ENCODE results near the gene UTS2R. TPM values are rescaled to one million over a fixed set of nuclear protein-coding genes. Genes with fewer than 3 reads are reported as not detected.
"Not testable (repeated sequence)": the region's sequence is repeated elsewhere in the genome, so short reads cannot be mapped to it uniquely, and the experiment has no call there.

The UTS2R gene
- total RNA-seq, 1 donor from 2014 or later = 0.16 TPM

DNA sequence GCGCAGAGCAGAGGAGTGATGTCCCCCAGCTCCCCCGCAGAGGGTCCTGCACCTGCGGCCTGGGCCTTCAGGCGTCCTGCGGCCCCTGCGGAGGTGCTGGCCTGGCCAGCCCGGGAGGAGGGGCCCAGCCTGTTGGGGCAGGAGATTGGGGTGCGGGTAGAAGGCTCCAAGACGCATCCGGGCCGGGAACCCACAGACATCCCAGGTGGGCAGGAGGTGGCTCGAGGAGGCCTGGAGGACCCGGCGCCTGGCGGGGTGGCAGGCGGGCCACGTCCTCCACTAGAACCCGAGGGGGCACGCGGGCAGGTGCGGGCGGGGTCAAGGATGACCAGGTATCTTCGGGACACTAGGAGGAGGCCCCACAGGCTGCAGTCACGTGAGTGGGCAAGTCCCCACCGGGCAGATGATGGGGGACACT, 37.4 kb upstream of the UTS2R start:
- intact Hi-C loops (cut with micrococcal nuclease) = no loop called here

DNA sequence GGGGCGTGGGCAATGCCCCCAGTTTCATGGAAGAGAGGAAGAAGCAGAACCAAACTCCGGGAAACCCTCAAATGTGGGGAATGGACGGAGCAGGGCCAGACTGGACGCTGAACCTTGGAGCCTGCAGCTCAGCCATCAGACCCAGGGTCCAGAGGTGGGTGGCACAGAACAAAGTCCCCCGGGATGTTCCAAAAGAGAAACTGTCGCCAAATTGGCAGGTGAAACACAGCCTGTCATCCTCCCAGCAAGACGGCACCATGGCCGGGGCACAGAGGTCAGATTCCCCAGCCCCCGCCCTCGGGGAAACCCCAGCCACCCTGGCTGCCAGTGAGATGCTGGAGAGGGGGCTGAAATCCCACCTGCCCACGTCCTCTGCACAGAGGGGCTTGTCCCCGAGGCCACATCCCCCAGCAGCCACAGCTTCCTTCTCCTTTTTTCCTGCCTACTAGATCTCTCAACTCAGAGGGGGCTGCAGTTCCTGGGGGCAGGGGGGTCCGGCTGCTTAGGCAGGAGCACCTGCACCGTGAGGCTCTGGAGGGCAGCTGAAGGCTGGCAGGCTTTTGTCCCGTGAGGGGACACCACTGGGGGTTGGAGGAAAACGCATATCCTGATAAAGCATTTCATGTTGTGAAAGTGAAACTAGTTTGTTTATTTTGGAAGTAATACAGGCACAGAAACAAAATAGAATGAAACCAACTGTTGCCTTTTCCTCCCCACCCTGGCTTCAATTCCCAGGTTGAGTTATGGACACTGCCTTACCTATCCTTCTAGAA, 36.8 kb upstream of the UTS2R start:
- intact Hi-C loops (cut with micrococcal nuclease) = no loop called here

DNA sequence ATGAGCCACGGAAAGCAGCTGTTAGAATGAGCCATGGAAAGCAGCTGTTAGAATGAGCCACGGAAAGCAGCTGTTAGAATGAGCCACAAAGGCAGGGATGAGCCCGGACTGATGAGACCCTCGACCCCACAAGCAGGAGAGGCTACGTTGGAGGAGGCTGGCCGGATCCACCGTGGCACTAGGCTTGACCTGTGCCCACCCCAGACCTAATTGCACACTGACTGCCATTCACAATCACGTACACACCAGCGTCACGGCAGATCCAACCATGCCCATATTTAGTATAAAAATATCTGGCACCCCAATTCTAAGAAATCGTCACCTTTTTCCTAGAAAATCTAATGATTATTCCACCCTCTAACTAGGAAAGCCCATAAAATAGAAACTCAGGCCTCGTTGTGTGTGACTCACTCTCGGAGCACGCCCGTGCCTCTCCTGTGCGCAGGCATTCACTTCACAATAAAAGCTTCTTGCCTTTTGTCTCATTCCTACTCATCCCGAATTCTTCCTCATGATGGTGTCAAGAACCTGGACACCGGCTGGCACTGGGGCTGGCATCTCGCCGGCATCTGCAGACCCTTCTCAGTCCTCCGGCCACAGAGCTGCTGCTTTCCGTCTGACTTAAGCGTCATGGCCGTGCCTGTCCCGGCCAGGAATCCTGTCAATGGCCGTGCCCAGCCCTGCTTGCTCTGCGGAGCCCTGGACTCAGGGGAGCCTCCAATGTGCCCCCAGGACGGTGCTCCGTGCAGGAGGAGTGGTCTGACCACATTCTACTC, 32.5 kb upstream of the UTS2R start:
- intact Hi-C loops (cut with micrococcal nuclease) = no loop called here

DNA sequence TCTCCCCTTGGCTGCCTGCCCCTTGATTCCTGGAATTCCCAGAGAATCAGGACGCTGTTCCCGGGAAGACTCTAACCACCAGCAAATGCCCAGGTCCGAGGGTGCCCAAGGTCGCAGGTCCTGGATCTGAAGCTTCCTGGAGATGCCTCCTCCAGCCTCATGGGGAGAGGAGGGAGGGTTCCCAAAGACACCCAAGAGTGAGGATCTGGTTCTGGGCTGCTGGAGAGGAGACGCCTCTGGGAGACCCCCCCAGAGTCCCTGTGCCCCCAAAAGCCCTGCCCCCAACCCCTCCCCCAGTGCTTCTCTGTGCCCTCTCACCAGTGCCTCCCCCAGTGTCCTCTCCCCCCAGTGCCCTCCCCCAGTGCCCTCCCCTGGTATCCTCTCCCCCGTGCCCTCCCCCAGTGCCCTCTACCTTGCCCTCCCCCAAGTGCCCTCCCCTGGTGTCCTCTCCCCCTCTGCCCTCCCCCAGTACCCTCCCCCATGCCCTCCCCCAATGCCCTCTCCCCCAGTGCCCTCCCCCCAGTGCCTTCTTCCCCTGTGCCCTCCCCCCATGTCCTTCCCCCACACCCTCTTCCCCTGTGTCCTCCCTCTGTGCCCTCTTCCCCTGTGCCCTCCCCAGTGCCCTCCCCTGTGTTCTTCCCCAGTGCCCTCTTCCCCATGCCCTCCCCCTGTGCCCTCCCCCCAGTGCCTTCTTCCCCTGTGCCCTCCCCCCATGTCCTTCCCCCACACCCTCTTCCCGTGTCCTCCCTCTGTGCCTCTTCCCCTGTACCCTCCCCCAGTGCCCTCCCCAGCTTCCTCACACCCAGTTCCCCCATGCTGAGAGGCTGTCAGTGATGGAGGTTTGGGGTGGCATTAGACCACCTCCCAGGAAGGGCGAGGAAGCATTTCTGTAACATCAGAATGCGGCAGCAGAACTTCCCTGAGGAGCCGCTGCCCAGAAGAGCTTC, 31.7 kb upstream of the UTS2R start:
- intact Hi-C loops (cut with micrococcal nuclease) = no loop called here

DNA sequence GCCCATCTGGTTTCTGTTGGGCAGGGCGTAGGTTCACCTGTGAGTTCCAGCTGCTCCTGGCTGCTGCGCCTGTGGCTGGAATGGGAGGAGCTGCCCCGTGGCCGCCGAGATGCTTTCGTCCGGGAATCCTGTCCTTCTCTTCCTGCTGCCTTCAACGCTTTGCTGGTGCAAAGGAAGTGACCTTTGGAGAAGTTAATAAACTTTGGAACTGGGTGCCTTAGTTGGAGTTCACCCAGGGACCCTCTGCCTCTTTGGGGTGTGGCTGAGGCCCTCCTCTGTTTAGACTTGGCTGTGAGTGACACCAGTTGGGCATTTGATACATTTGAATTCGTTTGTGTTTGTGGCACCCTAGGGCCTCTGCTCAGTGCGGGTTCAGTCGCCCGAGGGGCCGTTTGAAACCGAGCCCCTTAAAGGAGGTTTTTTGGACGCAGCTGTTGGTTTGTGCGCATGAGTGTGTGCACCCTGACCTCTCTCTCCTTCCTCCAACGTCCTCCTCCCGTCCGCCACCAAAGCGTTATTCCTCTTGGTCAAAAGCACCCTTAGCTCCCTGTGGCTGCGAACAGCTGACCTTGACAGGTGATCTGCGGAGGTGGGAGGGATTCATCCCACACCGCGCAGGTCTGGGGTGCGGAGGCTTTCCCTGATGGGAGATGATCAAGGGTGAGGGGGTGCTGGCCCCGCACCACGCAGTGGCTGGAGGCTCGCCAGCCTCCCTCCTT, 29.0 kb upstream of the UTS2R start:
- intact Hi-C loops (cut with micrococcal nuclease) = no loop called here

DNA sequence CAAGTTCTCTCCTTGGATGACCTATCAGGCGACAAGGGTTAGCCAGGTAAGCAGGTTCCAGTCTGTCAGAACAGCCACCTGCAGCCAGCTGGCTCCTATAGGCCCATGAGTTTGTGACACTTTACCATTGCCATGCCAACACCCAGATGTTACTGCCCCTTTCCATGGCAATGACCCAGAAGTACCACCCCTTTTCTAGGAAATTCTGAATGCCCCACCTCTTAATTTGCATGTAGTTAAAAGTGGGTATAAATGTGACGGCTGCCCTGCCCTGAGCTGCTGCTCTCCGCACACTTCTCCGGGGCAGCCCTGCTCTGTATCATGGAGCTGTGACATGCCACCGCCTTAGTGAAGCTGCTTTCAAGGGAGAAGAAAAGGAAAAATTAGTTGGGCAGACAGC, 28.0 kb upstream of the UTS2R start:
- intact Hi-C loops (cut with micrococcal nuclease) = no loop called here

DNA sequence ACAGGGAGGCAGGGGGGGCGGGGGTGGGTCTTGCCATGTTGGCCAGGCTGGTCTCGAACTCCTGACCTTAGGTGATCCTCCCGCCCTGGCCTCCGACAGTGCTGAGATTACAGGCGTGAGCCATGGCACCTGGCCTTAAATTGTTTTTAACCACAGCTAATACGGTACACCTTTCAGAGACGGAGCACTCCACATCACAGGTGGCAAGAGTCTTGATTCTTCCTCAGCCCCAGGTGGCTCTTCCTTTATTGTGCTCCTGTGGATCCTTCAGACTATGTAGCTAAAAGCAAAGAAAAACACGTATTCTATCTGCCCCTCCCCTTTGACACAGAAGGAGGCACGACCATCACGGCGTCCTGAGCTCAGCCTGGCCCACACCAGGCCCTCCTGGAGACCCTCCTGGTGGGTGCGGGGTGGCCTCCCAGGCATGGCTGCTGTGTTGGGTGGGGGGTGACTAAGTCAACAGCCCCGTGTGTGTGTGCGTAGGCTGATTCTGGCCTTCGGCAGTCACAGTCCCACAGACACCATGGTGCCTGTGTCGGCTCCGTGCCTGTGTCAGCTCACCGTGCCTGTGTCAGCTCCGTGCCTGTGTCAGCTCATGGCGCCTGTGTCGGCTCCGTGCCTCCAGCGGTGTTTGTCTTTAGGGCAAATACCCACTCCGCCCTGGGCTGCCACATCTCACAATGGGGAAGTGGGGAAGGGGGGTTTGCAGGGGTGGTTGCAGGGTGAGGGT, 27.2 kb upstream of the UTS2R start:
- intact Hi-C loops (cut with micrococcal nuclease) = no loop called here

DNA sequence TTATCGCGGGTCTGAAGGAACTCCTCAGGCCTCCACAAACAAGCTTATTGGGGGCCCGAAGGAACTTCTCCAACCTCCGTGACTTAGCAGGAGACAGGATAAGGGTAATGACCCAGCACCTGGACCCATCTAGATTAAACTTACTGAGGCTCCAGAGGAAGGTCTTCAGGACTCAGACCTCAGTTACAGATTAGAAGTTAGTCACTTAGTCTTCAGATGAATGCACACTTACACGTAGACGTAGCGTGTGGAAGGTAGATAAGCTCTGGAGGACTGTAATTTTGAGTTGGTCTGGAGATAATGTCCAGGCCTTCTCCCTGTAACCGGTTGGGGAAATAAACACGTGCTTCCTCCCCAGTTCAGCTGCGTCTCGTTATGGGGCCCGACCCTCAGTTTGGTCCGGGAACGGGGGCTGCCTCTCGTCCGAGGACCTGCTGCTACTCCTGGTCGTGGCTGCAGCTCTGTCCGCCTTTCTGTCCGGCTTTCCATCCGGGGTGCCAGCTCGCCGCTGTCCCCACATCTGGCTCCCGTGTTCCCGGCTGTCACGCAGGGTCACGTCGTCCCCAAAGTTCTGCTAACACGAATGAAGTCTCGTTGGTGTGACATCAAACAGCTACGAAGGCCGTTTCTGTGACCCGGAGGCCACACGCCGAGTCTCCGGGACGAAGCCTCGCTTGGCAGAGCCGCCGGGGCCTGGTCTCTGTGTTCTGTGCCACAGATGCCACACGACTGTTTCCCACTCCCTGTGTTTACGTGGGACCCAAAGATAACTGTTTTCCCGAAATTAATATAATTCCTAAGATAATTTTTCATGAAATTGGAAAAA, 26.2 kb upstream of the UTS2R start:
- intact Hi-C loops (cut with micrococcal nuclease) = no loop called here

DNA sequence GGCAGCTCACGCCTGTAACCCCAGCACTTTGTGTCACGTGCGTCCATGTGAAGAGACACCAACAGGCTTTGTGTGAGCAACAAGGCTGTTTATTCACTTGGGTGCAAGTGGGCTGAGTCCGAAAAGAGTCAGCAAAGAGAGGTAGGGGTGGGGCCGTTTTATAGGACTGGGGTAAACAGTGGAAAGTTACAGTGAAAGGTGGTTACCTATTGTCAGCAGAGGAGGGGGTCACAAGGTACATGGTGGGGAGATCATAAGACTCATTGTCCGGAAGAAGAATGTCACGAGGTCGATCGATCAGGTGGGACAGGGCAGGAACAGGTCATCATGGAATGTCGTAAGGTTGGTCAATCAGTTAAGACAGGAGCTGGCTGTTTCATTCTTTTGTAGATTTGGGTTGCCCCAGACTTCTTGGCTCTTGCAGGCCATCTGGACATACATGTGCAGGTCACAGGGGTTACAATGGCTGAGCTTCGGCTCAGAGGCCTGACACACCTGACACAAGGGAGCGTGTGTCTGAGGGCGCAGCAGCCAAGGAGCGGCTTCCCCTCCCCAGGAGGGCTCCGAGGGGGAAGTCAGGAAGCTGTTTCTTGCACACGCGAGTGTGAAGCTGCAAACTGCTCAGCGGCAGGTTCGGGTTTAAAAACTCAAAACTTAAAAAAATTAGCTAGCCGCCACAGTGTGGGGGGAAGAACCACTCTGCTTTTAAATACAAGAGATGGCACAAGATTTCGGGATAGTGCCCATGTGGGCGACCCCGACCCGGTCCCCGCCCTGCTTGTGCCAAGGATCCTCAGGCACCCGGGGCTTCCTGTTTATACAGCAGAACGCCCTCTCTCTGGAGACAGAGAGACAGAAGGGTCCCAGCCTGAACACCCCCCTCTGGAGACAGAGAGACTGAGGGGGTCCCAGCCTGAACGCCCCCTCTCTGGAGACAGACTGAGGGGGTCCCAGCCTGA, 24.9 kb upstream of the UTS2R start:
- intact Hi-C loops (cut with micrococcal nuclease) = no loop called here

DNA sequence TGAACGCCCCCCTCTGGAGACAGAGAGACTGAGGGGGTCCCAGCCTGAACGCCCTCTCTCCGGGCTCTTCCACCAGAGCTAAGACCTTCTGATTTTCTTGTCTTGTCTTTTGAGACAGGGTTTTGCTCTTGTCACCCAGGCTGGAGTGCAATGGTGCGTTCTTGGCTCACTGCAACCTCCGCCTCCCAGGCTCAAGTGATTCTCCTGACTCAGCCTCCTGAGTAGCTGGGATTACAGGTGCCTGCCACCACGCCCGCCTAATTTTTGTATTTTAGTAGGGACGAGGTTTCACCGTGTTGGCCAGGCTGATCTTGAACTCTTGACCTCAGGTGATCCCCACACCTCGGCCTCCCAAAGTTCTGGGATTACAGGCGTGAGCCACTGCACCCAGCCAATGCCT, 23.6 kb upstream of the UTS2R start:
- intact Hi-C loops (cut with micrococcal nuclease) = not testable (repeated sequence)

DNA sequence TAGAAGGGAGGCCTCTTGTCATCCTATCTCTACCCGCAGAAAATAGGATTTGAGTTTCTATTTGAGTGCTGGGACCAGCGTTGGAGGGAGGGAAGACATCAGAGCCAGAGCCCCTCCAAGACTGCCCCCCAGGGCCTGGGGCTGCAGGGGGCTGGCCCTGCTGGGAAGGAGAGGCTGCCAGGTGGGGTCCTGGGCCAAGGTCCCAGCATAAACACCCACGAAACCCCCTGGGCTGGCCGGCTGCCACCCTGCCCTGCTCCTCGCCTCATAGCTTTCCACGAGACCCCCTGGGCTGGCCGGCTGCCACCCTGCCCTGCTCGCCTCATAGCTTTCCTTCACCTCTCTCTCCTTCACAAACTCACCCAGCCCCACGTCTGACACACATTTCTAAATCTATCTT, 23.1 kb upstream of the UTS2R start:
- intact Hi-C loops (cut with micrococcal nuclease) = no loop called here

DNA sequence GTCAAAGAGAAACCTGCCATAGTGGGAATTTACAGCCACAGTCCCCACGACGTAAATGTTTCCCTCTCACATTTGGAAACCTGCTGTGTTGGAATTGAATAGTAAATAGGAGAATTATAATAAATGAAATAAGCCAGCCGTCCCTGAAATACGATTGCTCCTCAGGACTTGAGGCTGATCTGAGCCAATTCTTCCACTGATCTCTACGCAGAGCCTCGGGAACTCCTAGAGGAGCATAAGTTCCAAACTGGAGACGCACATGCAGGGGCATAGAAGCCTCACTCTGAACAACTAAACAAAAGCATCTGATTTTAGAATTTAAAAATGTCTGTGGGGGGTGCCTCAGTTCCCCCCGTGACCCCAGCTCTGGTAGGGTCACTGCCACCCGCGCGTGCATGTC, 22.7 kb upstream of the UTS2R start:
- intact Hi-C loops (cut with micrococcal nuclease) = no loop called here

DNA sequence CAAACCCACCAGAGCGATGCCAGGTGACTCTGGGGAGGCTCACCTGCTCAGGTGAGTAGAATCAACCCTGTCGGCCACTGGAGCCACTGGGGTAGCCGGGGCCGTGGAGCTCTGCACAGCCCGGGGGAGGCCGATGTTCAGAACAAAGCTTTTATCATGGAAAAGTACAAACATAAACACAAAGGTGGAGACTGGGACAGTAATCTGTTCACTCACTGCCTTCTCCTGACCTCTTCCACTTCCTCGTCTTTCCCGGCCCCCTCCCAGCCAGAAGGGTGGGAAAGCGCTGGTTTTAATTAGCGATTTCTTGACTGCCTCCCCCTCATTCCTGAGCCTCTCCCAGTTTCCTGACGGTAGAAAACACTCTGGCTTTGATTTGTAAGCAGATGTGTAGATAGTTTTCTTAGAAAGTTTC, 22.3 kb upstream of the UTS2R start:
- intact Hi-C loops (cut with micrococcal nuclease) = no loop called here

DNA sequence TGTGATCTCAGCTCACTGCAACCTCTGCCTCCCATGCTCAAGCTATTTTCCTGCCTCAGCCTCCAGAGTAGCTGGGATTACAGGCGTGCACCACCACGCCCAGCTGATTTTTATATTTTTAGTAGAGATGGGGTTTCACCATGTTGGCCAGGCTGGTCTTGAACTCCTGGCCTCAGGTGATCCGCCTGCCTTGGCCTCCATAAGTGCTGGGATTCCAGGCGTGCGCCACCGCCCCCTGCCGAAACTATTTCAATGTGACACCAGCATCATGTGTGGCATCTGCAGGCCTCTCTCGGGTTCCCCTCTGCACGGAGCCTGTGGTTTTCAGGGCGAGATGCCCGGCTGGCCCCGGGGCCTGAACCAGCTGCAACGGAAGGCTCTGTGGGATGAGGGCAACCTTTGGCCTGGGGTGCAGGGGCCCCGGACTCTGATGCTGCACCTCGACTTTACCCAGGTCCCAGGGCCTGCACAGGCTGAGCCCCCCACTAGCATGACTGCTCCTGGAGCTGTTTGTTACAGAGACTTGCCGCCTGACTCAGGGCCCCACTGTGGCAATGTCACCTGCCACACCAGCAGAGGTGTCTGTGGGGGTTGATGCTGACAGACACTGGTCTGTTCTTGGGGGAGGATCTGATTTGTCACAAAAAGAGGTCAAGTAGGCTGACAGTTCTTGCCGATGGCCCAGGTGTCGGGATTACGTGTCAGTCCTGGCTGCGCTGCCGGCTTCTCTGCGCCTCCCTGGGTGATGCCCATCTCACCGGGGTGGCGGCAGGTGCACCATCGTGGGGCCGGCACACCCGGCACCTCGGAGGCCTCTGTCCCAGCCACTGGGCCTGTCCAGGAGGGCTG, 21.2 kb upstream of the UTS2R start:
- intact Hi-C loops (cut with micrococcal nuclease) = loop anchor here (1.0 to 2.0 kb wide), 3 partner anchors 64 to 204 kb away; no protein-coding TSS in a partner anchor

DNA sequence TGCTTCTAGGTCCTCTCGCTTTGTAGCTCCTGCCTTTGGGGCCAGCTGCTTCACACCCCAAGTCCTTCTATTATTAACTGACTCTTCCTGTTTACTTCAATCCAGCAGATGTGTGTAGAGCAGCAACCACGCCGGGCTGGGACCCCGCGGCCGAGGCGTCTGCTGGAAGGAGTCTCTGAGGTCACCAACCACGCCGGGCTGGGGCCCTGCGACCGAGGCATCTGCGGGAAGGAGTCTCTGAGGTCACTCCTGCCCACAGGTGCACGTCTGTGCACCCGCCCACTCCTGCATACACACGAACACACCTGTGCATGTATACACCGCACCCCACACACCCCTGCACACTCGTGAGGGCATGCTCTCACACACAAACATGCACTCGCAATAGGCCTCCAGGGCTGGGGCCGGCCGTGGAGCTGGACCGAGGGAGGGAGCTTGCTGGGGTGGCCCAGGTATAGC, 20.3 kb upstream of the UTS2R start:
- intact Hi-C loops (cut with micrococcal nuclease) = loop anchor here (1.0 to 2.0 kb wide), 3 partner anchors 63 to 204 kb away; no protein-coding TSS in a partner anchor

DNA sequence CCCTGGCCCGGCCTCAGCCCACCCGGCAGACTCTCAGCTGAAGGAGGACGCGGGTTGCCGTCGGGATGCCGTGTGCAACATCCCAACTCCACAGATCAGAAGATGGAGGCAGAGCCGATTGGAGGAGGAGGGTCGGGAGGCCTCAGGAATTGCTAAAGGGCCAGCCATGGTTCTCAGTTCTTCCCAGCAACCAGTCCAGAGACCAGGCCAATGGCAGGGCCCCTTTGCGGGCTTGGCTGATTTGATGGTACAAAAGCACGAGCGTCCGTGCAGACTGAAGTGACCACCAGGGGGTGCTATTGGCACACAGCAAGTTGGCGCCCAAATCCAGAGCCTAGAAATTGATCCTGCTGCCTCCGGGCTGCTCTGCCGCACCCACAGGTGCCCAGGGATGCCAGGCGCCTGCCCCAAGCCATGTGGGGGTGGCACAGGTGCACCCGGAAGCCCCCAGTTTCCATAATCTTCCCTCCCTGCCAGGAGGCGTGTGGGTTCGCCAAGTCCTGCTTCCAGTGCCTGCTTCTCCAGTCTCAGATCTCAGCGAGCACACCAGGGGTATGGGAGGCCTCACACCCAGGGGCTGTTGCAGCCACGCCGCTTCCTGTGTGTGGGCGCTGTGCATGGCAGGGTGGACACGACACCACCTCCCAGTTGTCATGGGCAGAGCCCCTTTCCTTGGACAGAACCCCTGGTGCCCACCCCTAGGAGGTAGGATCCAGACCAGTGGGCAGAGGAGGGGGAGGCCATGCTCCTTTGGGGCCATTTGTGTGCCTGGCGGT, 19.7 kb upstream of the UTS2R start:
- intact Hi-C loops (cut with micrococcal nuclease) = loop anchor here (1.0 to 2.0 kb wide), 3 partner anchors 62 to 203 kb away; no protein-coding TSS in a partner anchor

Data from T-helper 2 cell treated with Interferon-gamma antibody and Interleukin-4, amounts not matched to agents 100 ng/mL and 5 ng/mL, for 36 hours (primary cell).